ENCODE results near the gene BEND6.

- TF ChIP-seq USF1 (IDR thresholded peaks at IDR 0.05; ENCODE audit: borderline replicate concordance, extremely low read length, insufficient read depth, low read depth, low read length) = no peak
- no peak for TF ChIP-seq MYC (IDR thresholded peaks at IDR 0.05; ENCODE audit: insufficient read depth, insufficient read length, insufficient replicate concordance, low read length, severe bottlenecking)
- no peak for TF ChIP-seq SMC3 (IDR thresholded peaks at IDR 0.05; ENCODE audit: borderline replicate concordance, low read length)
- TF ChIP-seq SIX5 (IDR thresholded peaks at IDR 0.05; ENCODE audit: low read depth, low read length, severe bottlenecking) = no peak
- no peak for TF ChIP-seq KDM1A (IDR thresholded peaks at IDR 0.05; ENCODE audit: borderline replicate concordance)
- TF ChIP-seq CTCF (IDR thresholded peaks at IDR 0.05 in 2 of 3, conservative IDR thresholded peaks at IDR 0.05 in 1 of 3; ENCODE audit: control insufficient read depth in 2 of 3, extremely low read depth in 1 of 3, insufficient read depth in 1 of 3, low read depth in 3 of 3, low read length in 3 of 3) = no peak
- no peak for TF ChIP-seq POLR2A (IDR thresholded peaks at IDR 0.05; ENCODE audit: low read depth, low read length)
- no peak for TF ChIP-seq MTA2 (IDR thresholded peaks at IDR 0.05; ENCODE audit: low read depth)
Measured at GRCh38 chr6:56916849-56917551, 37.9 kb upstream of the BEND6 start.
